ENCODE results near the gene LCN6.
A peak's percentile ranks its signal among the peaks of the same experiment; 100 is the strongest.

LCN6 gene

DNA sequence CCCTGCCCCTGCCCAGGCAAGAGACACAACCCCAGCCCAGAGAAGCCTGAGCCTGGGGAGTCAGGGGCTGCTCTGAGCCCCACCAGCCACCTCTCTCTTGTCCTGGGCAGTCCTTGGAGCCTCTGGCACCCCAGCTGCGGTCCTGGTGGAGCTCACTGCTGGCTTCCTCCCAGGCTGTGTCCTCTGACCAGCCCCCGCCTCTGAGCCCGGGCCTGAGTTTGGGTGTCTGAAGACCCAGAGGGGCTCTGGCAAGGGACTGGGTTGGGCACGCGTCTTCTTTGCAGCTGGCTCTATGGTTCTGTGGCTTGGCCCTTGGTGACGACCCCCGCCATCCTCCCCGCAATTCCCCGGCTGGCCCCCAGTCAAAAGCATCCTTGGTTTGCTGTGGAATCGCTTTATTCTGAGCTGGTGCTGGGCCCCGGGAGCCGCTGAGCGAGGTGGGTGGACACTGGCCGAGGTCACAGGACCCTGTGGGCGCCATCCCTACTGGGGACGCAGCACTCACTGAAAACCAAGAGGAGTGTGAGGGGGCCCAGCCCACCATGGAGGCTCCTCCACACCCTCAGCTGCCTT, 4.6 kb downstream of the LCN6 start:
- DNase-seq (ENCODE audit: low read depth) = no peak

DNA sequence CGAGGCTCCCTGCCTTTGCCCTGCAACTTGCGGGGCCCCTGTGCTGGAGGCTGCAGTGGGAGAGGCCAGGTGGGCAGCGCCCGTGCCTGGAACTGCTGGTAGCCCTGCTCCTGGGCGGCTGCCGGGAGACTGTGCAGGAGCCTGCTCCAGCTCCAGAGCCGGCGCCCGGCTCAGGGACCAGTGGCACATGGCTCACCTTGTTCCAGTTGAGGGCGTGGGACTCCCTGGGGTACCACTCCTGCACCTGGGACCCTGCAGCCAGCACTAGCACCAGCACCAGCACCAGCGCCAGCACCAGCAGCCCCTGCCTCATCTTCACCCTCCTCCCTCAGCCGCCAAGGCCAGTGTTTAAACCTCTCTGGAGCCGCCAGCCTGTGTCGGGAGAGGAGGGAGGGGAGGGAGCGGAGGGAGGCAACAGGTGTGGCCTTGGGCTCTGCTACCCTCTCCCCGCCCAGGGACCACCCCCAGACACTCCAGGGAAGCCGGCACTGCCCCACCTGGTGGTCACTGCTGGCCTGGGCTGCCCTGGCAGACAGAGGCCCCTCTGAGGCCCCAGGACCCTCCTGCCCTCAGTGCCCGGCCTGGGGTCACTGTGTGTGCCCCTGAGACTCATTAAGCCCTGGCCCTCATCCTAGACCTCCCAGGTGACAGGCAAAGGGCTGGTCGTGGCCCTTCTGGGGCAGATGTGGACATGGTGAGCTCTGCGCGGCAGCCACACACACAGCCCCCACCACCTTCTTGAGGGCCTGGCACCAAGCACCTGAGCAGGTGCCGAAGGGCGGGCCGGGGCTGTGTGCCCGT, 5.5 kb downstream of the LCN6 start, which contains the start of gene LCN10:
LCN10 (minus strand) TSS at position 350 of the 801 bp plus-strand sequence; CDS start at position 313, 37 bp downstream.
- no peak for DNase-seq (ENCODE audit: low read depth)

DNA sequence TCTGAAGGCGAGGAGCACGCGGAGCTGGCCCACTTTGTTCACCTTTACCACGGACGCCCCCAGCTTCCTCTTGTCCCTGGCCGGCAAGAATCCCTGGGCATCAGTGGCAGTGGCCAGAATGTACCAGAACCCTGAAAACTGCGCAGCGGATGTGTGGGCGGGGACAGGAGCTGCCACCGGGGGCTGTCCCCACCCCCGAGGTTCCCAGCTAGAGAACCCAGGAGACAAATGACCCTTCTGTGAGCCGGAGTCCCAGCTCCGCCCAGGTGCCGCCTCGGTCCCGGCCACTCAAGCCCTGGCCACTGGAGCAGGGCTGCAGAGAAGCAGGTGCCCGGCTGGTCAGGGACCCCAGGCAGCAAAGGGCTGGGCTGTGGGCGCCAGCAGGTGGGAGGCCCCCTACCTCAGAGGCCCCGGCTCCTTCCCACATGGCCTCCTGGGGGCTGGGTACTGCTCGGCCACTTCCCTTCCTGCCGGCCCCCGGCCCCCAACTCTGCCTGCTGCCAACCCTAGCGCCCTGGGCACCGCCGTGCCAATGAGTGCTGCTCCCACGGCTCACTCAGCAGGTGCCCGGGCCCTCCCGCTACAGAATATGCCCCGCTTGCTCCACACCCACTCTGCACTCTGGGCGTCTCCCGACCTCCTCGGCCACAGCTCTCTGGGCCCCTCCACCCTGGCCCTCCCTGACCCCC, 6.3 kb downstream of the LCN6 start:
- DNase-seq (ENCODE audit: low read depth) = no peak

DNA sequence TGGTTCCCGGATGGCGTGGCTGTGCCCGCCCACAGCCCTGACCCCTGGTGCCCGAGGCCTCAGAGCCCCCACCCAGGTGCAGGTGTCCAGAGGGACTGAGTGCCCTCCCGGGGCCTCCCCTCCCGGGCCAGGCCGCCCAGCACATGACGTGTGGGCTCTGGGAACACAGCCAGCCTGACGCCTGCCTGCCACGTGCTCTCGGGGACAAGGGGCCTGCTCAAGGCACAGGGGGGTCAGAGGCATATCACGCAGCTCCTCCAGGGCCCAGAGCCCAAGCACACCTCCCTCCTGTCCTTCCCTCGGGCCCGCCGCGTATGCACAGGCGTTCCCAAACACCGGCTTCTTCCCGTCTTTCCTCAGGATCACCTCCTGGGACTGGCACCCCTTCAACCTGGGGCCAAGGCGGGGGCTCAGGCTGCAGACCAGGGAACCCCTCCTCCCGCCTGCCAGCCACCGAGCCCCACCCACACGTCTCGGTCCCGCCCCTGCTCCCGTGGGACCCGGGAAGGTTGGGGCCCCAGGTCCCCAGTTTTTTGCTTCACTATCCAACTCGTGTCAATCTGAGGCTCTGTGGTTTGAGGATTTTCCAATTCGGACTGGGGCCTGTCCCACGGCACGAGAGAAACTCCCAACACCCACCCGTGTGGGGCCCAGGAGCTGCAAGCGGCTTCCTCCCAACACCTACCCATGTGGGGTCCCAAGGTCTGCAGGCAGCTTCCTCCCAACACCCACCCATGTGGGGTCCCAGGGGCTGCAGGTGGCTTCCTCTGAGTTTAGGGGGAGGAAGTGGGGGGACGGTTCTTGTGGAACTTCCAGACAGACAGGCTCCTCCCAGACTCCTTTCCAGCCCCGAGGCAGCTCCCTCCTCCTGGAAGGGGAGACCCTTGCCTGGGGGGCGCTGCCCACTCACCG, 7.1 kb downstream of the LCN6 start:
- DNase-seq (ENCODE audit: low read depth) = no peak

DNA sequence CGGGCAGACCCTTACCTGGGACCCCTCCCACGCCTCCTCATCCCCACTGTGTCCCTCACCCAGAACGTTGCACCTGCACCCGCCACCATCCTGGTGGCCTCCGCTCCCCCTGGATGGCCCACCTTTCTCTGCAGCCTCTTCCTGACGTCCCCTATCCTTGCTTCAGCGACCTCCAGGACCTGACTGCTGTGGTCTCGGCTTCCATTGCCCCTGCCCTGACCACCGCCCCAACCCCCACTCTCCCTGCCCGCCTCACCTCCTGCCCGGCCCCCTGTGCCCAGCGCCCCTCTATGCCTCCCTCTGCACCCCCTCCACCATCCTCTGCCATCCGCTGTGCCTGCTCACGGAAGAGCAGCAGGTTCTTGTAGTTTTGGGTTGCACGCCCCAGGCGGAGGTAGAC, 7.8 kb downstream of the LCN6 start:
- DNase-seq (ENCODE audit: low read depth) = no peak

DNA sequence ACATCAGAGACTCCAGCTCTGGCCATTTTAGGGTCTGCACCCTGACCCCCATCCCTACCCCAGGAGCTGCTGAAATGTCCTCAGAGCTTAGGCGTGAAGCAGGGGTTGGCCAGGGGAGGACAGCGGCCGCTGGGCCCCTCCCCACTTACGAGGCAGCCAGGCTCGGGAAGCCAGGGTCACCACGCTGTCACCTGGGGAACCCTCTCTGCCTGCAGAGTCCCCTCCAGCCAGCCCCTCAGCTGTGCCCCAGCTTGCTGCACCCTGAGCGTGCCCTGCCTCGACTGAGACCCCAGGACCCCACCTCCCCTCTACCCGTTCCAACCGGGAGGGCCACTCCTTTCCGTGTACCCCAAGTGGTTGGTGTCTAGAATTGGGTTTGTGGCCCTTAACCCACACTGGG, 8.3 kb downstream of the LCN6 start:
- DNase-seq (ENCODE audit: low read depth) = no peak

DNA sequence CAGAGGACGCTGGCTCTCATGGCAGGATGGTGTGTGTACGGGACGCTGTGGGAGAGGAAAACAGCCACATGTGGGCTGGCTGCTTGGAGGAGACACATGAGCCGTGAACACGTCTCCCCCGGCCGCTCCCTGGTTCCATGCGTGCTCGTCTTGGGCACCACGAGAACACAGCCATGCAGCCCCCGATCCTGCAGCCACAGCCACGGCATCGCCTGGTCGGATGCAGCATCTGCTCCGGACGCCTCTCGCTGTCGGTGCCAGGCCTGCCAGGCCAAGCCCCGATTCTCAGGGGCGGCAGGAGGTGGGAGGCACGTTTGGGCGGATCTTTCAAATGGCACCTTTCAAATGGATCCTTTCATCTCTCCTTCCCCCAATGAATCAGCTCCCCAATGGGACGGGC, 8.8 kb downstream of the LCN6 start:
- no peak for DNase-seq (ENCODE audit: low read depth)

DNA sequence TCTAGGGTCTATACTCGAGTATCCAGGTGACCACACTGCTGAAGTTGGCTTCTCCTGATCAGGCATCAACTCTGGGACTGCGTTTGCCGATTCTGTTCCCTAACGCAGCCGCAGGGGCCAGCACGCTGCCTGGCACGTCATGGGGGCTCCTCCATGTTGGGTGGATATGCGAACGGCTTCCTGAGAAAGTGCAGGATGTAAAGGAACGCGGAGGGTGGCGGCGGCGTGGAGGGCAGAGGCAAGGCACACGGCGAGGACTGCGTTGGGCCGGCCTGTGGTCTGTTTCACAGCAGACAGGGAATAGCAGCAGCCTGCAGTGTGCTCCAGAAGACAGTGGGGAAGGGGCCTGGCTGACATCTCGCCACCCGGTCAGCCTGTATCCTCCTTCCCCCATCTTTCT, 9.4 kb downstream of the LCN6 start:
- DNase-seq (ENCODE audit: low read depth) = no peak

DNA sequence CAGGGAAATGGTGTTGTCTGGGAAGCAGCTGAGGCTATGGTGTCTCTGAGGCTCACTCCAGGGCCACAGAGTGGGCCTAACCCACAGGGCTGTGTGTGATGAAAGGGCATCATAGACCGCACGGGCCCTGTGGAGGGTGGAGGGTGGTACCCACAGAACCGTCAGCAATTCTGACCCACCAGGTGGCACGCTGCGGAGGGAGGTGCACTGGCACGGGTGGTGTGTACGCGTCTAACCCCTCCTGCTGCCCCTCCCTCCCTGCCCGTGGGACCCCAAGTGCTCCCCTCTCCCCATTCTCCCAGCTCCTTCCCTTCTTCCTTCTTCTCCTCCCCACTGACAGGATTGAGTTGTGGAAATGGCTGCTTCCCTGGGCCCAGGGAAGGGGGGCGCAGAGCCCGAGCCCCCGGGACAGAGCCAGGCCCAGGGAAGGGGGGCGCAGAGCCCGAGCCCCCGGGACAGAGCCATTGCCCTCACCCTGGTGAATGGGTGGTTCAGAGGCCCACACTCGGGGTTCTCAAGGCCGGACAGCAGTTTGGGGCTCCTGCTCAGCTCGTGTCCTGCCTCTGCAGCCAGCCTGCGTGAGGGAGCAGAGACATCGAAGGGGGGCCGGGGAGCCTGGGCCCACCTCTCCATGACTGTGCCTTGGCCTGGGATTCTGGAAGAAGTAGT, 12.4 kb downstream of the LCN6 start:
- no peak for DNase-seq (ENCODE audit: low read depth)

DNA sequence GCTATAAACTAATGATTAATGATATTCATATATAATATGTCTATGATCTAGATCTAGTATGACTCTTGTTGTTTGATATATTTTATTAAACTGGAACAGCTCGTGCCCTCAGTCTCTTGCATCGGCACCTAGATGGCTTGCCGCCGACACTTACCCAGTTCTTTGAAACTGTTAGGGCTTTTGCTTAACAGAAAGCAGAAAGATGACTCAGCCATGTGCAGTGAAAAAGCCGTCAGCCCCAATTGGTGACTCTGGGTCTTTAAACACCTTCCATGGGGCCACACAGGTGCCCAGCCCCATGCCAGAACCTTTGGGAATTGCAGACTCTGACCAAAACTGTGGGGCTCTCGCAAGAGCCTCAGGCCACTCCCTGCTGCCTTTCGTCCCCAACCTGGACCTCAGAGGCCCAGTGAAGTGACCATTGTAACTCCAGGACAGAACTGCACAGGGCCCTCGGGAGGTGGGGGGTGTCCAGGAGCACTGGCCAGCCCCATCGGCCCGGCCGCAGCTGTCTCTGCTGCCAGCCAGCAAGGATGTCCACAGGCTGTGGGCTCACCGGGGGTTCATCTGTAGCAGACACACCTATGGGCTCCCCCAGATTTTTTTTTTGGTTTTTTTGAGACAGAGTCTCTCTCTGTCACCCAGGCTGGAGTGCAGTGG, 13.4 kb downstream of the LCN6 start:
- DNase-seq (ENCODE audit: low read depth) = no peak

DNA sequence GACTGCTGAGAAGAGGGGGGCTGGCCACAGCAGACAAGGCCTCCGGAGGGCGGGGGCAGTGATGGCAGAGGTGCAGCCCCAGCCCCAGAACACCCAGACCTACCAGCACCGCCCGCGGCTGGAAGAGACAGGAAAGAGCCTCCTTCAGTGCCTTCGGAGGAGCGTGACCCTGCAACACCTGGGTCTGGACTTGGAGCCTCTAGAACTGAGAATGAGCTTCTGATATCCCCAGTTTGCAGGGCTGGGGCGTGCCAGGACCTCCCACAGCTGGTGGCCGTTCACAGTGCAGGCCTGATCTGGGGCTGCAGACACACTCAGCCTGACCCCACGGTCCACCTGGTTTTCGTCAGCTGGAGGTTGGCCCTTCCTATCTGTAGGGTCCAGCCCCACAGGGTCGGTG, 14.7 kb downstream of the LCN6 start:
- no peak for DNase-seq (ENCODE audit: low read depth)

DNA sequence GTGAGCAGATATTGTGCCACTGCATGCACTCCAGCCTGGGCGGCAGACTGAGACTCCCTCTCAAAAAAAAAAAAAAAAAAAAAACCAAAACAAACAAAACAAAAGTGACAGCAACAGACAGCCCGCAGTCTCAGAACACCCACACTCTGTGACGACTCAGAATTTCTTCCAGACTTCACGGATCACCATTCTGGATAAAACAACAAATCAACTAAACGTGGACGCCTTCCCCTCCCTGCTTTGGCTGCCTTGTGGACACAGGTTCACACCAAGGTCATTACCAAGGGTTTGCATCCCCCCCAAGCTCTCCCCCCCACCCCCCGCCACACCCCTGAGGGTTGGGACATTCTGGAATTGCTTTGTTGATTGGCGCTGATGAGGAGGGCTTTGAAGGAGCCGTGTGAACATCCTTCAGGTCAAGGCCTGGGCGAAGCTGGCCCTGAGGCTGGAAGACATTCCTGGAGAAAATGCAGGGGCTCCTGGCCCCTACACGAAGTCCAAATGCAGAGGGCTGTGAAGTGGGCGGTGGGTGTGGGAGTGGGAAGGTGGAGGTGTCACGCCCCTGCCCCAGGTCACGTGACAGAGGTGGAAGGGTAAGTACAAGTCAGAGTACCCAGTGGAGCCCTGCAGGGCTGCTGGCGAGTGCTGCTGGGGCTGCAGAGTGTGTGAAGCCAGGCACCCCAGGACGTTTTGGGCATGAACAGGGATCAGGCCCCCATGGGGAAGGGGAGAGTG, 15.7 kb downstream of the LCN6 start:
- DNase-seq (ENCODE audit: low read depth) = no peak

DNA sequence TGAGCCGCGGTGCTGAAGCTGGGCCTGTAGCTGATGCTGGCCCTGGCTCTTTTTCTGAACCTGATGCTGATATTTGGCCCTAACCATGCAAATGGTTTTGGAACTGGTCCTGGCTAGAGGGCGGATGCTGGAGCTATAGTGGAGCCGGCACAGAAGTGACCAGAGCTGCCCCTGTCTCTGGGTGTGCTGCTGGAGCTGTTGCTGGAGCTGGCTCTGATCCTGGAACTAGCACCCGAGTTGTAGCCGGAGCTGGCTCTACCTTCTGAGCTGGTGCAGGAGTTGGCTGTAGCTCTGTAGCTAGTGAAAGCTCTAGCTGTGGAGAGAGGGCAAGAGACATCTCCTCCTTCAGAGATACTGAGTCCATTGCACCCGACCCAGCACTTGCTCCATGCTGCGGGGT, 18.4 kb downstream of the LCN6 start:
- no peak for DNase-seq (ENCODE audit: low read depth)

DNA sequence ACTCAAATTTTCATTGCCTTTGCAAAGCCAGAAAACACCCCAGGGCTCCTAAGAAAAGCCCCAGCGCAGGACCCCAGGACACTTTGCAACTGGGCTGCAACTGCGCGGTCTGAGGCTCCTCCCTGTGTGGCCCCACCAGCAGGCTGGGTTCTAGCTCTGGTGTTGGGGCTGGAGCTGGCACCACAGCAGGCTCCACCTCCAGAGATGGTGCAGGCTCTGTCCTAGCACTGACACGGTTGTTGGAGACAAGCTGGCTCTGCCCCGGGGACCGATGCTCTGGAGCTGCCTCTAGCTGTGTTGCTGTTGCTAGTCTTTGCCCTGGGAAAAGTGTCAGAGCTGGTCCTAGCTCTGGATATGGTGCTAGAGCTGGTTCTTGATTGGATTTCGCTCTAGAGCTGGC, 19.2 kb downstream of the LCN6 start:
- no peak for DNase-seq (ENCODE audit: low read depth)

DNA sequence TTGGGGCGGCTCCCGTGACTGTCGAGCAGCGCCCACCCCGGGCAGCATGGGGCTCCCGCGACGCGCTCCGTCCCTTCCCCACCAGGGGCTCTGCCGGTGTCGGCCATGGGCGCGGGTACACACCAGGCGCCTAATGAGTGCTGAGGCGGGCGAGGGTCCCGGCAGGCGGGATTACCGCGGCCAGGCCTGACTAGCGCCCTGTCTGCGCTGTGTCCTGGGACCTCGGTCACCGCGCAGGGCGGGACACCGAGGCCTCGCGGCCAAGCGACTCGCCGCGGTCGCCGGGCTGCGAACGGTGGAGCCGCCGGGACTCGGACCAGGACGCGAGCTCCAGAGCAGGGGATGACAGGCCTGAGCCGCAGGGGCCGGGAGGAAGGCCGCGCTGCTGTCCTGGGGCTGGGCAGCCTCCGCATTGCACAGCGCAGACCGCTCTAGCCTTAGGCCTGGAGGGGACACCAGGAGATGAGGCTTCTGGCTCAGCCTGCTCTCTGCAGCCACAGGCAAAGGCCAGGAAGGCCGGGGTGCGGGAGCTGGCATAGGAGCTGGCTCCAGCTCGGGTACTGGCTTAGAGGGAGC, 19.7 kb downstream of the LCN6 start:
- no peak for DNase-seq (ENCODE audit: low read depth)

DNA sequence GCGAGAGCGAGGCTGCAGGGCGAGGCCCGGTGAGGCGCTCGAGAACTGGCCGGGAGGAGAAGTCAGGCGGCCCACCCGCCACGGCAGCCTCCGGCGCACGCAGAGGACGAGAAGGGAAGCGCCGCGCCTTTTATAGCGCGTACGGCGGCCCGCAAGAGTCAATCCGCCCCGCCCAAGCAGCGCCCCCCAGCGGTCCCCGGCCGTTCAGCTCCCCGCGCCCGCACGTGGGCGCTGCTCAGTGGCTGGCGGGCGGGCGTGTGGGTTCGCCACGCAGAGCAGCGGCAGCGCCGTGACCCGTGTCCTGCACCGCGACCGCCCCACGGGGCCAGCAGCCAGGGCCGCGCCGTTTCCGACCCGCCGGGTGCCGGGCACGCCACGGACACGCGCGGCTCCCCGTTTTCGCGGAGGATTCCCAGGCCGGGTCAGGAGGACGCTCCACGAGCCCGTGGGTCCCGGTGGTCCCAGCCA, 20.2 kb downstream of the LCN6 start:
- DNase-seq (ENCODE audit: low read depth) = peak; percentile 68

DNA sequence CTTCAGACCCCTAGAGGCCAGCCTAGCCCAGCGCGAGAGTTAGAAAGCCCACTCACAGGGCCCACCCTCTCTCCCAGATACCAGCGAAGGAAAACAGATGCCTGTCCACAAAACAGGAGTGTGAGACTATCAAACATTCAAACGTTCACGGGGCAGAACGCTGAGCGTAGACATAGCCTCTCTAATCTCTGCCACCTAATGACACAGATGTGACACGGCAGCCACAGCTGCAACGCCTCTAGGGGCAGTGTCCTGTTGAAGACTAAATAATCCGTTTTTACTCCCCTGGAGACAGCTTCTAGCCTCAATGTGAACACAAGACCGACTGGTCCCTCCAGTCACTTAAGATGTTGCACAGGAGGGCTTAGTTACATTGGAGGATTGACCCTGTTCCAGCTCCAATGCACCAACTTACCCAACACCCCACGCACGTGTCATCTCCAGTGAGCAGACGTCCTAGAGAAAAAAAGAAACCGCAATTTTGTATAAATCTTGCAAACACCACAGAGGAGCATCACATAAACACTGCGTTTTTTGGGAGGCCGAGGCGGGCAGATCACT, 21.6 kb downstream of the LCN6 start:
- no peak for DNase-seq (ENCODE audit: low read depth)

DNA sequence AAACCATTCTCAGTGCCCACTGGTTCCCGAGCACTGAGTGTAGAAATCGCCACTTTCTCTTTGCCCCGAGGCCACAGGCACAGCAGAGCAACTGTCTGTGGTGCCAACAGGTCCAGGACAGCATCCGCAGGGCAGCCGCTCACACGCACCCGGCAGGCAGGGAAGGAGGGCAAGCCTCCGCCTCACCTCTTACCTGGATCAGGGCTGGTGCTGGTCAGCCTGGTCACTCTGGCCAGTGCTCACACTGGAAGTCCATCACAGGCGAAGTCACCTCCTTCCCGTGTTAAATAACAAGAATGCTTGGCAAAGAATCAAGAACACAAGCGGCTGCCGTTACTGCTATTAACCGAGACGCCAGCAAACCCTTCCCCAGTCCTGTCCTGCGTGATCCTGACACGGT, 22.2 kb downstream of the LCN6 start:
- DNase-seq (ENCODE audit: low read depth) = no peak

DNA sequence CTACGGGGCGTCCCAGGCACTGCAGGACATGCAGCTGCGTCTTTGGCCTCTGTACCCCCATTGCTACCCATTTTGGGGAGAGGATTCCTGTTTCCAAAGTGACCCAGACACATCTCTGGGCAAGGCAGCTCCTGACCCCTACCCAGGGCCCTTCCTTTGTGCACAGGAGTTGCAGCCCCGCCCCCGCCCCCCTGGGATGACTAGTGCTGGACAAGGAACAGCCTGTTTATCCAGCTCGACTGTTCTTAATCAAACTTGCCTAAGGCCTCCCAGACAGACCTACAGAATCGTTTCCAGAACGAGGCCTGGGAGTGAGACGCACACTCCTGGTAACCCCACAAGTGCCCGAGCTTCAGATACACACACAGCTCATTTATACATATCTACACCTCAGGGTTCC, 22.7 kb downstream of the LCN6 start:
- no peak for DNase-seq (ENCODE audit: low read depth)

DNA sequence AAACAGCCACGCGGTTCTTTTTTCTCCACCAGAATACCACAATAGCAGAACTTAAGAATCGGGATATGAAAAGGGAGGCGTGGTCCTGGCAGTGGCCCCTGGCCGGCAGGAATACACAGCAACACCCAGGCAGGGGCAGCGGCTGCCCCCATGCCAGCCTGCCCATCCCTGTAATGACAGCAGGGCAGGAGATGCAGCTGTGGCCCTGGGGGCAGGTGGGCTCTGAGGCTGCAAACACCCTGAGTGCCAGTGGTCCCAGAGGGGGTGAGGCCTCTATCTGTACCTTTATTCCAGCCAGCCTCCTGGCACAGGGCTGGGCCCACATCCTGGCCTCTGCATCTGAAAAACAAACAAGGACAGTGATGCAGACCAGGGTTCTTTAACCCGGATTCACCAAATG, 23.6 kb downstream of the LCN6 start:
- DNase-seq (ENCODE audit: low read depth) = no peak
